Thyroid gland (tissue), 4 donors: ENCODE measurements around the gene RNF224. TPM values are rescaled to one million over a fixed set of nuclear protein-coding genes. Genes with fewer than 3 reads are reported as not detected.

Experiments
- DNase-seq, 2 donors: peaks; one replicate each; pipeline ENCODE4 v3.0.0-alpha.2; 2019
- H3K27ac ChIP-seq, 3 donors: fragments of 200-600 bp; sonication (generic); 1 replicate in 2 of 3; 2 replicates in 1 of 3; pipeline ENCODE4 v1.5.1; 2016 to 2019; ENCODE audit warnings: mild to moderate bottlenecking in 1 of 3, moderate library complexity in 1 of 3
- H3K27me3 ChIP-seq: fragments of 200-600 bp; sonication (generic); one replicate; pipeline ENCODE4 v1.5.1; 2019
- H3K36me3 ChIP-seq, 2 donors: fragments of 200-600 bp; sonication (generic); one replicate each; pipeline ENCODE4 v1.5.1; 2016 to 2019
- H3K4me1 ChIP-seq, 2 donors: fragments of 200-600 bp; sonication (generic); one replicate each; pipeline ENCODE4 v1.5.1; 2017 to 2019
- H3K4me3 ChIP-seq, 3 donors: fragments of 200-600 bp; sonication (generic); replicated peaks in 1 of 3; 1 replicate in 2 of 3; 2 replicates in 1 of 3; pipeline ENCODE4 v1.5.1; 2016; ENCODE audit warnings: mild to moderate bottlenecking in 1 of 3
- H3K9me3 ChIP-seq: fragments of 200-600 bp; sonication (generic); one replicate; pipeline ENCODE4 v1.5.1; 2017
- CTCF ChIP-seq, 6 experiments: fragments of 200-600 bp in 3 of 6; fragments of 450-650 bp in 3 of 6; sonication (generic) in 3 of 6; IDR thresholded peaks; one replicate each; pipeline ENCODE4 v1.5.1; 2016 to 2019; ENCODE audit warnings: antibody characterized with exemption in 6 of 6, mild to moderate bottlenecking in 2 of 6, inconsistent platforms in 1 of 6, moderate library complexity in 1 of 6
- POLR2A ChIP-seq, 2 donors: fragments of 450-650 bp; IDR thresholded peaks; one replicate each; pipeline ENCODE4 v1.6.1; 2017; ENCODE audit warnings: antibody characterized with exemption in 2 of 2, mild to moderate bottlenecking in 2 of 2, moderate library complexity in 1 of 2
- WGBS, 2 donors: methylation state at CpG; one replicate each; pipeline ENCODE4 v1.1.5; 2017; 5-methylcytosine and 5-hydroxymethylcytosine counted together
- intact Hi-C: fragments of 100-400 bp; cut with DNase I; formaldehyde crosslinking; loops from one replicate; pipeline ENCODE4 v1.15.1; 2023
- total RNA-seq, 4 donors: library from RNA; depleted of rRNA; stranded (reverse); fragments of >200 nt; gene quantifications; one replicate each; pipeline ENCODE4 v1.2.3, GENCODE V29; 2016

Gene RNF224
- total RNA-seq, 4 donors from 2014 or later: 0.33 to 0.81 TPM; not detected in 2

- Histone ChIP-seq H3K27ac (no peak overlapping the region), H3K4me3 (no peak overlapping the region), H3K27me3 (no peaks in the 10 kb centered on the region), H3K36me3 (peaks cover 16 to 18% of the 10 kb centered on the region in 2 donors), H3K4me1 (peaks cover 8 to 14% of the 10 kb centered on the region in 2 donors), H3K9me3 (no peaks in the 10 kb centered on the region)
- TF ChIP-seq CTCF (IDR thresholded peaks at IDR 0.05) (no peak), POLR2A (IDR thresholded peaks at IDR 0.05) (no peak)
- DNase-seq: peak in 1 of 2 donors; percentile 27
- intact Hi-C loops: no loop called here
- WGBS, 2 donors: 50 to 73% methylated on average over 12 to 25 of the region's 36 CpGs
Observed at GRCh38 chr9:137244486-137245449, 17.5 kb downstream of the RNF224 start.

GRCh38 chr9:137245450-137246421, 18.4 kb downstream of the RNF224 start:
- Histone ChIP-seq H3K36me3 (peaks cover 16 to 18% of the 10 kb centered on the region in 2 donors), H3K4me3 (no peak overlapping the region), H3K9me3 (no peaks in the 10 kb centered on the region), H3K27ac (no peak overlapping the region), H3K27me3 (no peaks in the 10 kb centered on the region), H3K4me1 (peaks cover 8 to 12% of the 10 kb centered on the region in 2 donors)
- WGBS, 2 donors: 89 to 93% methylated on average over 14 of the region's 25 CpGs
- no peak for DNase-seq
- no peak for TF ChIP-seq CTCF (IDR thresholded peaks at IDR 0.05)
- intact Hi-C loops: no loop called here

DNA sequence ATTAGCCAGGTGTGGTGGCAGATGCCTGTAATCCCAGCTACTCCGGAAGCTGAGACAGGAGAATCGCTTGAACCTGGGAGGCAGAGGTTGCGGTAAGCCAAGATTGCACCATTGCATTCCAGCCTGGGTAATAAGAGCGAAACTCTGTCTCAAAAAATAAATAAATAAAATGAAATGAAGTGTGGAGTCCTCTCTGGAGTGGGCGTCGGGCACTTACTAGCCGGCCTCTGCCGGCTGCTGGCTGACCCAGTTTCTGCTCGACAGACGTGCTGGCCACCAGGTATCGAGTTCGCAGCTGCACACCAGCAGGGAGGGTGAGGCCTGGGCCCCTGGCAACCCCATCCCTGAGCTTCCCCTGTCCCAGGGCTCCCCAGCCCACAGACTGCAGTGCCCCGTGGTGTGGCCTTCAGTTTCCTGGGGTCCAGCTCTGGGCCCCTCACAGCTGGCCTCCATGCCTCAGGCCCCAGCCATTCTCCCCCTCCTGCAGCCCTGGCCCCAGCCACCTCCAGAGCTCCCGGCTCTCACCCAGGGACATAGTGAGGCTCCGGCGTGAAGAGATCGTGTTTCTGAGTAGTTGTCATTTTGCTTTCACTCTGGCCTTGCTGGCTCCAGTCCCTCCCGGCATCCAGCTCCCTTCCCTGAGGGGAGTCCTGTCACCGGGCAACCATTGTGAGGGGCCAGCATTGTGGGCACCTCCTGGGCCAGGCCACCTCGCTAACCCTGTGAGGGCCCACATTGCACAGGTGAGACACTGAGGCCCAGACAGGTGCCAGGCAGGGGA, 20.0 kb downstream of the RNF224 start:
- Histone ChIP-seq H3K4me3 (no peak overlapping the region), H3K27ac (no peak overlapping the region), H3K4me1 (peaks cover 4 to 7% of the 10 kb centered on the region in 2 donors), H3K36me3 (peaks cover 12% of the 10 kb centered on the region in 2 donors), H3K9me3 (no peaks in the 10 kb centered on the region), H3K27me3 (no peaks in the 10 kb centered on the region)
- 50 to 58% methylated on average over 12 to 19 of the region's 20 CpGs for WGBS, 2 donors
- peak; percentile 59 to 71 for DNase-seq
- TF ChIP-seq POLR2A (IDR thresholded peaks at IDR 0.05) (no peak), CTCF (IDR thresholded peaks at IDR 0.05) (no peak)
- intact Hi-C loops: no loop called here

- H3K36me3 ChIP-seq: peaks cover 6 to 9% of the 10 kb centered on the region in 2 donors
- TF ChIP-seq POLR2A (IDR thresholded peaks at IDR 0.05): no peak
- no peak for TF ChIP-seq CTCF (IDR thresholded peaks at IDR 0.05)
- peaks cover 0 to 2% of the 10 kb centered on the region in 2 donors for H3K4me1 ChIP-seq
- H3K27ac ChIP-seq: no peak overlapping the region
- WGBS, 2 donors: 80 to 92% methylated on average over 4 to 6 of the region's 6 CpGs
- no peak for DNase-seq
- H3K9me3 ChIP-seq: no peaks in the 10 kb centered on the region
- intact Hi-C loops: no loop called here
- H3K4me3 ChIP-seq: no peak overlapping the region
- no peaks in the 10 kb centered on the region for H3K27me3 ChIP-seq
Observed at GRCh38 chr9:137247916-137248175, 20.5 kb downstream of the RNF224 start.
